SK-N-SH (cell line): ENCODE results near the gene ARHGAP26. TPM values are rescaled to one million over a fixed set of nuclear protein-coding genes. Genes with fewer than 3 reads are reported as not detected.

ENCODE experiments used
- CTCF ChIA-PET: fragments of 300-600, 350-600 bp; formaldehyde crosslinking; extraction: SDS; loops from one replicate; lab custom pipeline; 2021; lab: Yijun Ruan, JAX
- POLR2A ChIA-PET: fragments of 350-600 bp; sonication (Branson Sonifier 250); formaldehyde crosslinking; extraction: SDS; loops from one replicate; lab custom pipeline; 2020; ENCODE audit warnings: antibody characterized with exemption, inconsistent platforms; lab: Yijun Ruan, JAX
- DNase-seq: peaks from one replicate; pipeline ENCODE4 v3.0.0; 2012
- H2AFZ ChIP-seq: fragments of 200-600 bp; sonication (generic); 2 replicates; pipeline ENCODE4 v1.8.1; 2016; ENCODE audit warnings: antibody characterized with exemption, mild to moderate bottlenecking, low read depth
- H3F3A ChIP-seq: fragments of 200-600 bp; sonication (generic); replicated peaks from 2 replicates; pipeline ENCODE3; 2016; ENCODE audit warnings: antibody characterized with exemption, mild to moderate bottlenecking; ENCODE audit not compliant: insufficient read depth
- H3K27ac ChIP-seq, 2 experiments: fragments of 200-500 bp in 1 of 2; fragments of 200-600 bp in 1 of 2; sonication (Bioruptor generic) in 1 of 2; sonication (generic), shearing (Covaris generic) in 1 of 2; 2 replicates each; pipeline versions ENCODE4 v1.5.1 to v1.6.1; 2014 to 2016; ENCODE audit warnings: low read depth in 2 of 2, inconsistent platforms in 1 of 2, low read length in 1 of 2, mild to moderate bottlenecking in 1 of 2, mixed read lengths in 1 of 2
- H3K27me3 ChIP-seq: fragments of 200-600 bp; sonication (generic), shearing (Covaris generic); 2 replicates; pipeline ENCODE4 v1.6.1; 2016; ENCODE audit warnings: mixed run types; ENCODE audit not compliant: insufficient read depth
- H3K36me3 ChIP-seq, 2 experiments: fragments of 200-500 bp in 1 of 2; fragments of 200-600 bp in 1 of 2; sonication (Bioruptor generic) in 1 of 2; sonication (generic) in 1 of 2; replicated peaks in 1 of 2; 2 replicates each; pipeline versions ENCODE3 to v1.5.1; 2014 to 2016; ENCODE audit warnings: low read length in 1 of 2, mild to moderate bottlenecking in 1 of 2; ENCODE audit not compliant: insufficient read depth in 2 of 2, control insufficient read depth in 1 of 2
- H3K4me1 ChIP-seq, 2 experiments: fragments of 200-500 bp in 1 of 2; fragments of 200-600 bp in 1 of 2; sonication (Bioruptor generic) in 1 of 2; sonication (generic), shearing (Covaris generic) in 1 of 2; 2 replicates each; pipeline versions ENCODE4 v1.5.1 to v1.6.1; 2014 to 2016; ENCODE audit warnings: low read depth in 1 of 2, low read length in 1 of 2, mixed run types in 1 of 2; ENCODE audit not compliant: insufficient read depth in 2 of 2, control insufficient read depth in 1 of 2
- H3K4me2 ChIP-seq: fragments of 200-600 bp; sonication (generic), shearing (Covaris generic); 2 replicates; pipeline ENCODE4 v1.6.1; 2017; ENCODE audit warnings: mixed run types
- H3K4me3 ChIP-seq, 2 experiments: fragments of 200-500 bp in 1 of 2; fragments of 200-600 bp in 1 of 2; sonication (Bioruptor generic) in 1 of 2; sonication (generic), shearing (Covaris generic) in 1 of 2; 2 replicates each; pipeline versions ENCODE4 v1.5.1 to v1.8.1; 2014 to 2016; ENCODE audit warnings: low read depth in 2 of 2, inconsistent platforms in 1 of 2, low read length in 1 of 2, mild to moderate bottlenecking in 1 of 2, mixed read lengths in 1 of 2, moderate library complexity in 1 of 2
- H3K79me2 ChIP-seq: fragments of 200-600 bp; sonication (generic); 2 replicates; pipeline ENCODE4 v1.8.1; 2017; ENCODE audit warnings: mild to moderate bottlenecking; ENCODE audit not compliant: insufficient read depth
- H3K9ac ChIP-seq: fragments of 200-600 bp; sonication (generic); 2 replicates; pipeline ENCODE4 v1.6.1; 2017; ENCODE audit warnings: mixed run types
- H3K9me2 ChIP-seq: fragments of 200-600 bp; sonication (generic); 2 replicates; pipeline ENCODE4 v1.6.1; 2017; ENCODE audit warnings: mixed run types
- H3K9me3 ChIP-seq: fragments of 200-600 bp; sonication (generic); 2 replicates; pipeline ENCODE4 v1.6.1; 2017; ENCODE audit warnings: mixed run types, mild to moderate bottlenecking, moderate library complexity
- H4K20me1 ChIP-seq: fragments of 200-600 bp; sonication (generic); 2 replicates; pipeline ENCODE4 v1.6.1; 2017; ENCODE audit warnings: mild to moderate bottlenecking, mixed run types; ENCODE audit not compliant: insufficient read depth
- CTCF ChIP-seq: fragments of 200-600 bp; sonication (generic); IDR thresholded peaks from 2 replicates; pipeline ENCODE4 v1.6.1; 2017; ENCODE audit warnings: antibody characterized with exemption, mild to moderate bottlenecking, moderate library complexity
- EZH2phosphoT487 ChIP-seq: fragments of 200-600 bp; sonication (generic); IDR thresholded peaks from 2 replicates; pipeline ENCODE4 v1.6.1; 2017; ENCODE audit warnings: low read depth, mixed run types, mild to moderate bottlenecking, antibody characterized with exemption, moderate library complexity, borderline replicate concordance
- MEF2A ChIP-seq: IDR thresholded peaks from 2 replicates; pipeline ENCODE4 v1.4.0; 2012; ENCODE audit warnings: low read depth, borderline replicate concordance
- MXI1 ChIP-seq: IDR thresholded peaks from 2 replicates; pipeline ENCODE4 v1.6.1; 2012; ENCODE audit warnings: mild to moderate bottlenecking, low read depth, low read length, improper control_type of control experiment
- NRF1 ChIP-seq: IDR thresholded peaks from 2 replicates; pipeline ENCODE4 v1.6.1; 2012; ENCODE audit warnings: low read depth, mild to moderate bottlenecking, low read length
- POLR2AphosphoS5 ChIP-seq: IDR thresholded peaks from 2 replicates; pipeline ENCODE4 v1.6.1; 2012; ENCODE audit warnings: low read depth, low read length
- RAD21 ChIP-seq: IDR thresholded peaks from 2 replicates; pipeline ENCODE4 v1.6.1; 2012; ENCODE audit warnings: mild to moderate bottlenecking, low read length
- SMC3 ChIP-seq: IDR thresholded peaks from 2 replicates; pipeline ENCODE4 v1.6.1; 2012; ENCODE audit warnings: low read depth, low read length, improper control_type of control experiment
- TAF1 ChIP-seq: IDR thresholded peaks from 2 replicates; pipeline ENCODE4 v1.6.1; 2012; ENCODE audit warnings: low read depth, mild to moderate bottlenecking, low read length, moderate library complexity, borderline replicate concordance
- TCF12 ChIP-seq: IDR thresholded peaks from 2 replicates; pipeline ENCODE4 v1.4.0; 2012
- USF2 ChIP-seq: fragments of 150-350 bp; IDR thresholded peaks from 2 replicates; pipeline ENCODE4 v1.6.1; 2017; ENCODE audit warnings: antibody characterized with exemption, low read length, low read depth, borderline replicate concordance
- ZBTB33 ChIP-seq: IDR thresholded peaks from 2 replicates; pipeline ENCODE4 v1.4.0; 2012; ENCODE audit warnings: low read depth, borderline replicate concordance
- WGBS: methylation state at CpG from one replicate; pipeline ENCODE4 v1.1.6; 2017; ENCODE audit warnings: low lambda C conversion rate; 5-methylcytosine and 5-hydroxymethylcytosine counted together
- polyA plus RNA-seq, 3 experiments: library from polyadenylated mRNA; depleted of rRNA; stranded (reverse); fragments of >200 nt; gene quantifications; 2 replicates each; pipeline ENCODE4 v1.2.3, GENCODE V29; 2012

Gene ARHGAP26
- polyA plus RNA-seq, 1 of the 3 experiments (the other 2 are of a cell fraction): 6.1 TPM

GRCh38 chr5:142888469-142889085 is 118.4 kb downstream of the ARHGAP26 start:
- no peak overlapping the region for H3K27ac ChIP-seq
- no peaks in the 10 kb centered on the region for H3K79me2 ChIP-seq
- 73% methylated on average over 9 of the region's 9 CpGs for WGBS
- peaks cover 0 to 22% of the 10 kb centered on the region in 2 experiments for H3K36me3 ChIP-seq
- H3K9me2 ChIP-seq: no peaks in the 10 kb centered on the region
- no peaks in the 10 kb centered on the region; a peak in 2 of 4 replicates for H3K4me1 ChIP-seq
- no peak overlapping the region for H3K9ac ChIP-seq
- TF ChIP-seq SMC3 (peak; percentile 73), RAD21 (peak; percentile 88), TCF12 (no peak), MEF2A (no peak), NRF1 (no peak), TAF1 (no peak), CTCF (peak; percentile 78), USF2 (no peak), POLR2AphosphoS5 (no peak), ZBTB33 (no peak), MXI1 (no peak), EZH2phosphoT487 (no peak)
- TF ChIP-seq, all 33 proteins: peak for 3
- DNase-seq: peak; percentile 70
- Histone ChIP-seq H2AFZ (no peak overlapping the region), H3K4me2 (no peak overlapping the region), H3K4me3 (no peak overlapping the region; a peak in 1 of 4 replicates), H4K20me1 (no peaks in the 10 kb centered on the region), H3F3A (no peaks in the 10 kb centered on the region), H3K27me3 (no peaks in the 10 kb centered on the region), H3K9me3 (no peaks in the 10 kb centered on the region)
- ChIA-PET CTCF (interaction anchor here (0.5 to 27.9 kb wide), 77 partner anchors 11 to 1001 kb away, joined by 3 to 1285 read pairs (median 5); partner anchors contain the start of genes ARHGAP26 and NR3C1), POLR2A (interaction anchor here (1.3 kb wide), 1 partner anchor 172 kb away, joined by 4 read pairs; no protein-coding TSS in a partner anchor)
